Bronchial epithelial cell (primary cell): ENCODE data around the gene COA8. TPM values are rescaled to one million over a fixed set of nuclear protein-coding genes. Genes with fewer than 3 reads are reported as not detected.
A peak's percentile ranks its signal among the peaks of the same experiment; 100 is the strongest.

Experiments used
- DNase-seq: peaks from one replicate; pipeline ENCODE4 v3.0.0-alpha.2; 2010; ENCODE audit warnings: low read depth
- FAIRE-seq: peaks from 2 replicates; lab custom pipeline; 2011; peaks lifted over from hg19 to GRCh38; lab: Jason Lieb, UNC
- H3K27me3 ChIP-seq: 2 replicates; pipeline ENCODE4 v1.5.1; 2011; ENCODE audit warnings: low read length; ENCODE audit not compliant: control insufficient read depth, insufficient read depth
- H3K36me3 ChIP-seq: 2 replicates; pipeline ENCODE4 v1.5.1; 2011; ENCODE audit warnings: low read length; ENCODE audit not compliant: control insufficient read depth, insufficient read depth
- H3K4me3 ChIP-seq: 2 replicates; pipeline ENCODE4 v1.5.1; 2011; ENCODE audit warnings: mild to moderate bottlenecking, low read depth, low read length, control low read depth
- total RNA-seq: library from RNA; depleted of rRNA; stranded (reverse); fragments of >200 nt; gene quantifications from 2 replicates; pipeline ENCODE4 v1.2.1, GENCODE V29; 2014
- TF ChIP-seq, protein P1 (sequence below): IDR thresholded peaks from 2 replicates; pipeline ENCODE4 v1.5.1; 2011; ENCODE audit warnings: mild to moderate bottlenecking, moderate library complexity, low read length, control low read depth, inconsistent platforms; ENCODE audit not compliant: insufficient read depth, severe bottlenecking

COA8 gene
- total RNA-seq, 1 donor from 2014 or later = 17.4 TPM

DNA sequence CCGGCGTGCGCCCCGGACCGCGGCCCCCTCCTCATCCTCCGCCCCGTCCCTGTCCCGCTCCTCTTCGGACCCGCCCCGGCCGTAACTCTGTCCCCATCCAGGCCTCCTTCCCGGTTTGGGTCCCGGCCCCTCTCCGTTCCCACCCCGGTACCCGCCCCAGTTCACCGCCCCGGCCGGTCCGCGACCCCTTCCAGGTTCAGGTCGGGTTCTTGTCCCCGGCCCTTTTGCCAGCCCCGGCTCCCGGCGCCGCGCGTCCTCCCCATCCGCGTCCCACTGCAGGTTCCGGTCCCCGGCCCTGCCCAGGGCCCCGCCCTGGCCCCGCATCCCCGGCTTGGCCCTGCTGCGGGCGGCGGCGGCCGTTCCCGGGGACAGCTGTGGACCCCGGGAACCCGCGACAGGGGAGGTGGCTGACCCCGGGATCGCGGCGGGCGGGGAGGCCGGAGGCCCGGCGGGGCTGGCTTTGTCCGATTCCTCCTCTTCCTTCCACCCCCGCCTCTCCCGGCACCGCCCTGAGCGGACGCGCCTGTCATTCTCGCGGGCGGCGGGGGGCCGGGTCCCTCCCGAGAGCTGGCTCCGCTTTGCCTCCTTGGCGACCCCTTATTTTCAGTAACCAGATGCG lies 66.9 kb downstream of the COA8 start:
- Histone ChIP-seq H3K36me3 (peaks cover 4% of the 10 kb centered on the region), H3K4me3 (peak overlapping the region; percentile 82), H3K27me3 (no peaks in the 10 kb centered on the region)
- DNase-seq (no peak), FAIRE-seq (no peak)
- TF ChIP-seq, protein P1, sequence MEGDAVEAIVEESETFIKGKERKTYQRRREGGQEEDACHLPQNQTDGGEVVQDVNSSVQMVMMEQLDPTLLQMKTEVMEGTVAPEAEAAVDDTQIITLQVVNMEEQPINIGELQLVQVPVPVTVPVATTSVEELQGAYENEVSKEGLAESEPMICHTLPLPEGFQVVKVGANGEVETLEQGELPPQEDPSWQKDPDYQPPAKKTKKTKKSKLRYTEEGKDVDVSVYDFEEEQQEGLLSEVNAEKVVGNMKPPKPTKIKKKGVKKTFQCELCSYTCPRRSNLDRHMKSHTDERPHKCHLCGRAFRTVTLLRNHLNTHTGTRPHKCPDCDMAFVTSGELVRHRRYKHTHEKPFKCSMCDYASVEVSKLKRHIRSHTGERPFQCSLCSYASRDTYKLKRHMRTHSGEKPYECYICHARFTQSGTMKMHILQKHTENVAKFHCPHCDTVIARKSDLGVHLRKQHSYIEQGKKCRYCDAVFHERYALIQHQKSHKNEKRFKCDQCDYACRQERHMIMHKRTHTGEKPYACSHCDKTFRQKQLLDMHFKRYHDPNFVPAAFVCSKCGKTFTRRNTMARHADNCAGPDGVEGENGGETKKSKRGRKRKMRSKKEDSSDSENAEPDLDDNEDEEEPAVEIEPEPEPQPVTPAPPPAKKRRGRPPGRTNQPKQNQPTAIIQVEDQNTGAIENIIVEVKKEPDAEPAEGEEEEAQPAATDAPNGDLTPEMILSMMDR = no peak

- DNase-seq = peak; percentile 49
- FAIRE-seq = no peak
- TF ChIP-seq, protein P1 = no peak
- Histone ChIP-seq H3K36me3 (peaks cover 4% of the 10 kb centered on the region), H3K27me3 (no peaks in the 10 kb centered on the region), H3K4me3 (peak overlapping the region; percentile 82)
Observed at GRCh38 chr14:103630364-103631108, 67.8 kb downstream of the COA8 start.

- TF ChIP-seq, protein P1 = no peak
- no peak for FAIRE-seq
- DNase-seq = no peak
Observed at GRCh38 chr14:103633391-103633790, 70.6 kb downstream of the COA8 start.

GRCh38 chr14:103634156-103634555 lies 71.4 kb downstream of the COA8 start:
- DNase-seq (no peak), FAIRE-seq (no peak)
- no peak overlapping the region for H3K4me3 ChIP-seq
- no peaks in the 10 kb centered on the region for H3K27me3 ChIP-seq
- TF ChIP-seq, protein P1 = no peak
- peaks cover 11% of the 10 kb centered on the region for H3K36me3 ChIP-seq

More at GRCh38 chr14:103633391-103633790, 70.6 kb downstream of the COA8 start:
- Histone ChIP-seq H3K36me3 (peaks cover 11% of the 10 kb centered on the region), H3K4me3 (no peak overlapping the region), H3K27me3 (no peaks in the 10 kb centered on the region)

DNA sequence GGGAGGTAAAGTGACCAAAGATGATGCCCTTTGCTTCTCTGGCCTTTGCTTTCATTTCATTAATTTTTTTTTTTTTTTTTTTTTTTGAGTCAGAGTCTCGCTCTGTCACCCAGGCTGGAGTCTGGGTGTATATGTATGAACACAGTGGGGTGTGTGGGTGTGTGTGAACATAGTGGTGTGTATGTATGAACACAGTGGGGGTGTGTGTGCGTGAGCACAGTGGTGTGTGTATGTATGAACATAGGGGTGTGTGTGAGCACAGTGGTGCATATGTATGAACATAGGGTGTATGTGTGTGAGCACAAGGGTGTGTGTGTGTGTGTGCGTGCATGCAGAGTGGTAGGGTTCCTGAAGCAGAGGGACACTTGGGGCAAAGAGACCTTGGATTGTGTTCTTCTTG lies 75.8 kb downstream of the COA8 start:
- no peak for FAIRE-seq
- Histone ChIP-seq H3K4me3 (no peak overlapping the region), H3K27me3 (no peaks in the 10 kb centered on the region), H3K36me3 (peaks cover 7% of the 10 kb centered on the region)
- DNase-seq = no peak
- TF ChIP-seq, protein P1 = no peak

Other genes with a start within 250 kb of the COA8 start
- 133 and 180 TPM in 2 replicates for gene EIF5, start 228.7 kb upstream of the COA8 start, total RNA-seq
- gene MARK3, start 177.5 kb upstream of the COA8 start, total RNA-seq = 77.9 and 98.7 TPM in 2 replicates
- gene CKB, start 40.1 kb upstream of the COA8 start, total RNA-seq = 31.3 and 50.8 TPM in 2 replicates
- 8.7 and 13.7 TPM in 2 replicates for gene TRMT61A, start 33.8 kb upstream of the COA8 start, total RNA-seq
- gene BAG5, start 303 bp upstream of the COA8 start, total RNA-seq = 41.5 and 42.9 TPM in 2 replicates
- gene KLC1, start 66.3 kb downstream of the COA8 start, total RNA-seq = 249 and 283 TPM in 2 replicates
- gene XRCC3, start 152.5 kb downstream of the COA8 start, total RNA-seq = 4.9 and 6.1 TPM in 2 replicates
- gene ZFYVE21, start 152.8 kb downstream of the COA8 start, total RNA-seq = 76.1 and 77.7 TPM in 2 replicates